Endothelial cell of umbilical vein (primary cell): Measurements from ENCODE around the gene HTRA3. TPM values are rescaled to one million over a fixed set of nuclear protein-coding genes. Genes with fewer than 3 reads are reported as not detected.

Experiments used
- BruUV-seq: library from RNA; stranded (reverse); fragments of 400-500 nt; replicated peaks from 2 replicates; lab custom pipeline; 2021; lab: Mats Ljungman, UMichigan
- CTCF ChIA-PET: fragments of 300-600, 350-600 bp; sonication (Branson Sonifier 250); formaldehyde crosslinking; loops from one replicate; lab custom pipeline; 2021; ENCODE audit warnings: antibody characterized with exemption, inconsistent platforms; lab: Charles Lee
- POLR2A ChIA-PET: fragments of 300-600, 350-600 bp; sonication (Branson Sonifier 250); formaldehyde crosslinking; loops from one replicate; lab custom pipeline; 2021; ENCODE audit warnings: antibody characterized with exemption, inconsistent platforms; lab: Charles Lee
- DNase-seq: peaks from one replicate; pipeline ENCODE4 v3.0.0-alpha.2; 2011; ENCODE audit warnings: low read depth, low spot score
- FAIRE-seq: peaks from 2 replicates; lab custom pipeline; 2011; peaks lifted over from hg19 to GRCh38; lab: Jason Lieb, UNC
- H2AFZ ChIP-seq: 2 replicates; pipeline ENCODE4 v1.6.0; 2012; ENCODE audit warnings: low read depth, low read length, control low read depth, inconsistent platforms
- H3K27ac ChIP-seq: 2 replicates; pipeline ENCODE4 v1.5.1; 2011; ENCODE audit warnings: low read depth, mild to moderate bottlenecking, control low read depth, low read length, moderate library complexity; ENCODE audit not compliant: insufficient read depth
- H3K27me3 ChIP-seq, 2 experiments: 2 replicates each; pipeline versions ENCODE4 v1.6.0 to v1.6.1; 2011; ENCODE audit warnings: low read length in 2 of 2, mixed read lengths in 1 of 2; ENCODE audit not compliant: control insufficient read depth in 2 of 2, insufficient read depth in 2 of 2
- H3K36me3 ChIP-seq, 2 experiments: 2 replicates in 1 of 2; 3 replicates in 1 of 2; pipeline ENCODE4 v1.5.1; 2011; ENCODE audit warnings: low read length in 2 of 2, mild to moderate bottlenecking in 1 of 2, moderate library complexity in 1 of 2; ENCODE audit not compliant: control insufficient read depth in 2 of 2, insufficient read depth in 2 of 2; ENCODE audit errors: extremely low read depth in 1 of 2
- H3K4me1 ChIP-seq: 3 replicates; pipeline ENCODE4 v1.5.1; 2011; ENCODE audit warnings: mild to moderate bottlenecking, low read length; ENCODE audit not compliant: control insufficient read depth, insufficient read depth; ENCODE audit errors: extremely low read depth
- H3K4me2 ChIP-seq: 2 replicates; pipeline ENCODE4 v1.6.1; 2011; ENCODE audit warnings: low read length, control low read depth, mixed read lengths; ENCODE audit not compliant: insufficient read depth
- H3K4me3 ChIP-seq, 3 experiments: fragments of 200-600 bp in 1 of 3; sonication (generic), shearing (Covaris generic) in 1 of 3; replicated peaks in 1 of 3; 2 replicates each; pipeline ENCODE4 v1.5.1; 2011 to 2016; ENCODE audit warnings: control low read depth in 3 of 3, low read length in 3 of 3, mild to moderate bottlenecking in 2 of 3, inconsistent platforms in 1 of 3, low read depth in 1 of 3, moderate library complexity in 1 of 3; ENCODE audit not compliant: insufficient read depth in 1 of 3
- H3K79me2 ChIP-seq: 2 replicates; pipeline ENCODE4 v1.6.0; 2012; ENCODE audit warnings: low read length, inconsistent platforms; ENCODE audit not compliant: control insufficient read depth, insufficient read depth
- H3K9ac ChIP-seq: replicated peaks from 2 replicates; pipeline ENCODE3; 2011; ENCODE audit warnings: low read length, control low read depth; ENCODE audit not compliant: insufficient read depth; ENCODE audit errors: extremely low read depth
- H3K9me1 ChIP-seq: replicated peaks from 3 replicates; pipeline ENCODE4 v1.6.0; 2011; ENCODE audit warnings: mild to moderate bottlenecking, low read length; ENCODE audit not compliant: control insufficient read depth, insufficient read depth; ENCODE audit errors: extremely low read depth
- H3K9me3 ChIP-seq: replicated peaks from 2 replicates; pipeline ENCODE4 v1.5.1; 2012; ENCODE audit warnings: low read length, inconsistent platforms; ENCODE audit not compliant: control insufficient read depth, insufficient read depth
- H4K20me1 ChIP-seq: replicated peaks from 2 replicates; pipeline ENCODE3; 2011; ENCODE audit warnings: mild to moderate bottlenecking, low read length; ENCODE audit not compliant: control insufficient read depth, insufficient read depth; ENCODE audit errors: extremely low read depth
- EZH2 ChIP-seq: IDR thresholded peaks from 2 replicates; pipeline ENCODE4 v1.6.1; 2012; ENCODE audit warnings: borderline replicate concordance, low read depth, mild to moderate bottlenecking, moderate library complexity, low read length, inconsistent platforms; ENCODE audit not compliant: severe bottlenecking
- FOS ChIP-seq: IDR thresholded peaks from 2 replicates; pipeline ENCODE4 v1.6.1; 2011; ENCODE audit warnings: mild to moderate bottlenecking, low read length, moderate library complexity, borderline replicate concordance; ENCODE audit not compliant: insufficient read depth
- GATA2 ChIP-seq: IDR thresholded peaks from 2 replicates; pipeline ENCODE4 v1.7.0; 2011; ENCODE audit warnings: low read depth, mild to moderate bottlenecking, moderate library complexity, mixed read lengths, low read length; ENCODE audit not compliant: insufficient read length, insufficient read depth
- JUN ChIP-seq: IDR thresholded peaks from 2 replicates; pipeline ENCODE4 v1.6.1; 2011; ENCODE audit warnings: borderline replicate concordance, low read depth; ENCODE audit not compliant: insufficient read length, insufficient read depth
- MYC ChIP-seq: IDR thresholded peaks from one replicate; pipeline ENCODE4 v1.6.1; 2011; ENCODE audit warnings: mild to moderate bottlenecking, low read depth, low read length
- POLR2A ChIP-seq: IDR thresholded peaks from 2 replicates; pipeline ENCODE4 v1.6.1; 2012; ENCODE audit warnings: low read depth, mild to moderate bottlenecking, control low read depth, low read length
- POLR2AphosphoS5 ChIP-seq: IDR thresholded peaks from 2 replicates; pipeline ENCODE4 v1.6.1; 2012; ENCODE audit warnings: low read depth, mild to moderate bottlenecking, control low read depth, low read length, moderate library complexity; ENCODE audit not compliant: insufficient read depth
- dilution Hi-C: fragments of 300-500 bp; cut with MboI; formaldehyde crosslinking; loops from one replicate; pipeline ENCODE4 v1.15.0; 2019; ENCODE audit warnings: low sequenced_read_pairs; ENCODE audit not compliant: extremely low pct_ligation_motif_present
- intact Hi-C: fragments of 100-400 bp; cut with micrococcal nuclease; formaldehyde crosslinking; loops from one replicate; pipeline ENCODE4 v1.10.0; 2022
- polyA plus RNA-seq, 4 experiments: library from polyadenylated mRNA; depleted of rRNA in 3 of 4; stranded (reverse) in 3 of 4; unstranded in 1 of 4; fragments of >200 nt; gene quantifications; 2 replicates each; pipeline versions ENCODE4 v1.2.1 to v1.2.3, GENCODE V29; 2011 to 2012; ENCODE audit warnings: missing spikeins in 1 of 4
- total RNA-seq: library from RNA; stranded (reverse); gene quantifications from 2 replicates; pipeline ENCODE4 v1.2.3, GENCODE V29; 2021
- TF ChIP-seq, protein P1 (sequence below), 2 donors: IDR thresholded peaks; 1 replicate in 1 of 2; 2 replicates in 1 of 2; pipeline ENCODE4 v1.5.1; 2011; ENCODE audit warnings: low read length in 2 of 2, mild to moderate bottlenecking in 2 of 2, moderate library complexity in 2 of 2, control low read depth in 1 of 2, inconsistent platforms in 1 of 2, low read depth in 1 of 2; ENCODE audit not compliant: insufficient read depth in 1 of 2; ENCODE audit errors: extremely low read depth in 1 of 2
- TF ChIP-seq, protein P2 (sequence below): IDR thresholded peaks from 2 replicates; pipeline ENCODE4 v1.6.1; 2011; ENCODE audit not compliant: insufficient read depth, insufficient read length

HTRA3 gene
- total and polyA plus RNA-seq, 2 donors (not counting 3 experiments of a cell fraction or from before 2014, with no cell fraction given), result 9.0 to 12.0 TPM

DNA sequence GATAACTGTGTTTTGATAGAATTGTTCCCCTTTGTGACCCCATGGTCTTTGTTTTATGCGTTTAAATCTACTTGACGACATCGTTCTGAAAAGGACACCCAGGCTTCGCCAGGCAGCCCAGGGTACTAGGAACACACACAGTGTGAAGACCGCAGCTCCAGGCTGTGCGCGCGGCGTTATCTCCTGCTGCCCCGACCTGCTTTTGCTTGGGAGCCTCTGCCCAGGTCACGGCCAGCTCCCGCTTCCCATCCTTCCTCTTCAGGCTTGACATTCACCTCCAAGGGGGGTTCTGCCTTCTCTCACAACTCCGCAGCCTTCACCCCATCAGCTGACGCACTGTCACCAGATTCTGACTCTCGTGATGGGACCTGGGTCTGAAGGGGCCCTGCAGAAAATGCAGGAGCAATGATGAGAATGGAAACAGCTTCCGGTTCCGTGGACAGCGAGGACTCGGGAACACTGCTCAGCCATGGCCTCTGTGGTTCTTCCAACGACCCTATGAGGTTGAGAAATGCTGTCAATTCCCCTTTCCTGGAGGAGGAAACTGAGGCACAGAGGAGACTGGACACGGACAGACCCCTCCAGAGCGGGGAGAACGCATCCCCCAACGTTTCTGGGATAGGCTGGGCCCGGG lies 536 bp upstream of the HTRA3 start:
- dilution Hi-C loops, result no loop called here
- CTCF ChIA-PET, result interaction anchor here (1.0 to 6.4 kb wide), 7 partner anchors 8 to 142 kb away, joined by 3 to 242 read pairs (median 7); no protein-coding TSS in a partner anchor
- Histone ChIP-seq H3K36me3 (no peaks in the 10 kb centered on the region), H3K79me2 (no peaks in the 10 kb centered on the region), H3K9ac (peak overlapping the region; percentile 21), H3K27me3 (no peaks in the 10 kb centered on the region), H4K20me1 (no peaks in the 10 kb centered on the region), H2AFZ (peak overlapping the region; percentile 71), H3K9me3 (no peaks in the 10 kb centered on the region), H3K4me1 (peaks cover 16% of the 10 kb centered on the region), H3K4me3 (no peak overlapping the region), H3K4me2 (no peak overlapping the region), H3K9me1 (no peaks in the 10 kb centered on the region), H3K27ac (no peak overlapping the region)
- FAIRE-seq (no peak), DNase-seq (no peak)
- no TSS peak for BruUV-seq
- TF ChIP-seq, protein P1, sequence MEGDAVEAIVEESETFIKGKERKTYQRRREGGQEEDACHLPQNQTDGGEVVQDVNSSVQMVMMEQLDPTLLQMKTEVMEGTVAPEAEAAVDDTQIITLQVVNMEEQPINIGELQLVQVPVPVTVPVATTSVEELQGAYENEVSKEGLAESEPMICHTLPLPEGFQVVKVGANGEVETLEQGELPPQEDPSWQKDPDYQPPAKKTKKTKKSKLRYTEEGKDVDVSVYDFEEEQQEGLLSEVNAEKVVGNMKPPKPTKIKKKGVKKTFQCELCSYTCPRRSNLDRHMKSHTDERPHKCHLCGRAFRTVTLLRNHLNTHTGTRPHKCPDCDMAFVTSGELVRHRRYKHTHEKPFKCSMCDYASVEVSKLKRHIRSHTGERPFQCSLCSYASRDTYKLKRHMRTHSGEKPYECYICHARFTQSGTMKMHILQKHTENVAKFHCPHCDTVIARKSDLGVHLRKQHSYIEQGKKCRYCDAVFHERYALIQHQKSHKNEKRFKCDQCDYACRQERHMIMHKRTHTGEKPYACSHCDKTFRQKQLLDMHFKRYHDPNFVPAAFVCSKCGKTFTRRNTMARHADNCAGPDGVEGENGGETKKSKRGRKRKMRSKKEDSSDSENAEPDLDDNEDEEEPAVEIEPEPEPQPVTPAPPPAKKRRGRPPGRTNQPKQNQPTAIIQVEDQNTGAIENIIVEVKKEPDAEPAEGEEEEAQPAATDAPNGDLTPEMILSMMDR (IDR thresholded peaks at IDR 0.05; ENCODE audit: extremely low read depth in 1 of 2, insufficient read depth in 1 of 2, low read depth in 1 of 2, low read length in 2 of 2), result no peak
- TF ChIP-seq POLR2A, result no peak
- no peak for TF ChIP-seq MYC
- no peak for TF ChIP-seq FOS
- no peak for TF ChIP-seq JUN
- no peak for TF ChIP-seq POLR2AphosphoS5
- TF ChIP-seq GATA2, result no peak
- TF ChIP-seq, protein P2, sequence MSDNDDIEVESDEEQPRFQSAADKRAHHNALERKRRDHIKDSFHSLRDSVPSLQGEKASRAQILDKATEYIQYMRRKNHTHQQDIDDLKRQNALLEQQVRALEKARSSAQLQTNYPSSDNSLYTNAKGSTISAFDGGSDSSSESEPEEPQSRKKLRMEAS, result no peak
- TF ChIP-seq EZH2, result no peak
- intact Hi-C loops, result loop anchor here (10.0 kb wide), 1 partner anchor 326 kb away; the partner anchor contains the start of gene CPZ
- POLR2A ChIA-PET, result interaction anchor here (0.6 to 1.0 kb wide), 4 partner anchors 9 to 134 kb away, joined by 3 to 9 read pairs (median 4); no protein-coding TSS in a partner anchor
